PC-3 (cell line): ENCODE data around the gene FBXL7.

Source experiments
- EZH2 ChIP-seq: fragments of 300-600 bp; sonication (generic); IDR thresholded peaks from one replicate; pipeline ENCODE4 v1.6.1; 2017; ENCODE audit warnings: antibody characterized with exemption, mild to moderate bottlenecking, low read length; ENCODE audit not compliant: unreplicated experiment
- EZH2phosphoT487 ChIP-seq: fragments of 300-600 bp; sonication (generic); IDR thresholded peaks from 2 replicates; pipeline ENCODE4 v1.6.1; 2018; ENCODE audit warnings: mild to moderate bottlenecking, antibody characterized with exemption, low read length, borderline replicate concordance
- TF ChIP-seq, protein P1 (sequence below): fragments of 300-600 bp; sonication (generic); conservative IDR thresholded peaks from 2 replicates; pipeline ENCODE4 v1.5.1; 2017; ENCODE audit warnings: antibody characterized with exemption, low read depth, mild to moderate bottlenecking, low read length

DNA sequence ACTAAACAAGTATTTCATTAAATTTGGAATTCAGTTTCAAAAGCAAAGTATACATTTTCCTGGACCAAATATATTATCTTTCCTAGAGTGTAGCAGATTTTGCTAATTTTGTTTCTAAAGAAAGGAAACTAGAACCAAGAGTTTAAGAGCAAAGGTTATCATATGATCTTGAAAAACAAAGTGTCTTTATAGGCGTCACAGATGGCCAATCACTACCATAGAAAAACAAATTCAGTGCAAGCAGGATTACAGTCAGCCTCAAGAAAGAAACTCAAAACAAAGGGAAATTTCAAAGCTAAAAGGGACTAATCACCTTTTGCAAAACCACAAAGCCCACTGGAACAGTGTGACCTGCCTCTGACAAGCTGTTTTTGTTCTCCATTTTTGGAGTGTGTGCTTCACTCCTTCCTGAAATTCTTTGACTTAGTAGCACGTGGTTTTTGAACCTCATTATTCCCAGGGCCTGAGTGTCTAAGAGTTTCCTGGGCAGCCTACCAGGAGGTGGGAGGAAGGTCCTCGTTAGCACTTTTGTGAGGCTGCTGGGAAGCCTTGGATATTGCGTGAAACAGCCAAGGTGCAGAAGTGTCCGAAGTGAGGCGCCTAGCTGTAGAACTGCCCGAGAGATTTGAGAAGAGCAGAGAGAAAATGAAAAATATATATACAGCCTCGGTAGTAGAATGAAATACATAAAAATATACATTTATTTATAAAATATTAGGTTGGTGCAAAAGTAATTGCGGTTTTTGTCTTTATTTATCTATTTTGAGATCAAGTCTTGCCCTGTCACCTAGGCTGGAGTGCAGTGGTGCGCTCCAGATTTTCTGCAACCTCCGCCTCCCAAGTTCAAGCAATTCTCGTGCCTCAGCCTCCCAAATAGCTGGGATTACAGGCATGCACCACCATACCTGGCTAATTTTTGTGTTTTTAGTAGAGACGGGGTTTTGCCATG lies 433.6 kb downstream of the FBXL7 start:
- TF ChIP-seq, protein P1, sequence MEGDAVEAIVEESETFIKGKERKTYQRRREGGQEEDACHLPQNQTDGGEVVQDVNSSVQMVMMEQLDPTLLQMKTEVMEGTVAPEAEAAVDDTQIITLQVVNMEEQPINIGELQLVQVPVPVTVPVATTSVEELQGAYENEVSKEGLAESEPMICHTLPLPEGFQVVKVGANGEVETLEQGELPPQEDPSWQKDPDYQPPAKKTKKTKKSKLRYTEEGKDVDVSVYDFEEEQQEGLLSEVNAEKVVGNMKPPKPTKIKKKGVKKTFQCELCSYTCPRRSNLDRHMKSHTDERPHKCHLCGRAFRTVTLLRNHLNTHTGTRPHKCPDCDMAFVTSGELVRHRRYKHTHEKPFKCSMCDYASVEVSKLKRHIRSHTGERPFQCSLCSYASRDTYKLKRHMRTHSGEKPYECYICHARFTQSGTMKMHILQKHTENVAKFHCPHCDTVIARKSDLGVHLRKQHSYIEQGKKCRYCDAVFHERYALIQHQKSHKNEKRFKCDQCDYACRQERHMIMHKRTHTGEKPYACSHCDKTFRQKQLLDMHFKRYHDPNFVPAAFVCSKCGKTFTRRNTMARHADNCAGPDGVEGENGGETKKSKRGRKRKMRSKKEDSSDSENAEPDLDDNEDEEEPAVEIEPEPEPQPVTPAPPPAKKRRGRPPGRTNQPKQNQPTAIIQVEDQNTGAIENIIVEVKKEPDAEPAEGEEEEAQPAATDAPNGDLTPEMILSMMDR: no peak
- no peak for TF ChIP-seq EZH2
- TF ChIP-seq EZH2phosphoT487: no peak
